Tibial nerve (tissue), 4 donors: Measurements from ENCODE around the gene IRS1.

Source experiments
- CTCF ChIP-seq, 5 experiments: fragments of 200-600 bp in 3 of 5; fragments of 450-650 bp in 2 of 5; sonication (generic) in 3 of 5; IDR thresholded peaks; one replicate each; pipeline ENCODE4 v1.5.1; 2016 to 2019; ENCODE audit warnings: antibody characterized with exemption in 5 of 5, mild to moderate bottlenecking in 3 of 5, moderate library complexity in 2 of 5
- EP300 ChIP-seq, 2 donors: sonication (generic); formaldehyde crosslinking; IDR thresholded peaks; one replicate each; pipeline ENCODE4 v1.6.1; 2017; ENCODE audit warnings: antibody characterized with exemption in 2 of 2, mild to moderate bottlenecking in 1 of 2
- POLR2A ChIP-seq, 2 donors: fragments of 450-650 bp; IDR thresholded peaks; one replicate each; pipeline ENCODE4 v1.6.1; 2017; ENCODE audit warnings: antibody characterized with exemption in 2 of 2, mild to moderate bottlenecking in 2 of 2, moderate library complexity in 2 of 2

GRCh38 chr2:226835420-226835795, 35.8 kb upstream of the IRS1 start:
- TF ChIP-seq EP300 (IDR thresholded peaks at IDR 0.05) (no peak), CTCF (IDR thresholded peaks at IDR 0.05) (no peak), POLR2A (IDR thresholded peaks at IDR 0.05) (no peak)
